HG02678 (cell line): ENCODE results near the gene SYCE3.

ENCODE experiments used
- ATAC-seq: cut with Tn5 transposase; IDR thresholded peaks from one replicate; pipeline ENCODE4 v1.9.1; 2021; ENCODE audit warnings: mild to moderate bottlenecking, moderate library complexity; ENCODE audit not compliant: unreplicated experiment

Gene SYCE3

GRCh38 chr22:50504369-50505211 is 58.1 kb downstream of the SYCE3 start:
- ATAC-seq = no peak

GRCh38 chr22:50503475-50504145 is 59.1 kb downstream of the SYCE3 start:
- no peak for ATAC-seq

GRCh38 chr22:50502628-50503474 is 59.9 kb downstream of the SYCE3 start:
- ATAC-seq = no peak

DNA sequence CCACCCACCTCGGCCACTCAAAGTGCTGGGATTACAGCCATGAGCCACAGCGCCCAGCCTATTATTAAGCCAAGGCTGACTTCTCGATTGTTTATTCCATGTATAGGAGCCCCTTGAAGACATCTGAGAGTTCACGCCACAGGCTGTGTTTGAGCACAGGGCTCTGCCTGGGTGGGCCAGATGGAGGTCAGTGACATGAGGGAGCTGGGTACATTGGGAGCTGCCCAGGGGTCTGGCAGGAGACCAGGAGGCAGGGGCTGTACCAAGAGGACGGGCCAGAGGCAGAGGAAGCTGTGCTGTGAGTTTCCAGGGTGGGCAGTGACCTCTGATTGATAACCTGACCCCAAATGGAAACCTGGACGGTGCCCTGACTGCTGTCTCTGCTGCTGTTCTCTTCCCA is 60.6 kb downstream of the SYCE3 start:
- no peak for ATAC-seq
